Right atrium auricular region (tissue), 2 donors: ENCODE data around the gene EEA1. TPM values are rescaled to one million over a fixed set of nuclear protein-coding genes. Genes with fewer than 3 reads are reported as not detected.

Experiments
- DNase-seq: peaks from one replicate; pipeline ENCODE4 v3.0.0-alpha.2; 2019; ENCODE audit warnings: low spot score
- H3K27ac ChIP-seq, 2 donors: fragments of 200-600 bp; sonication (generic); 1 replicate in 1 of 2; 2 replicates in 1 of 2; pipeline ENCODE4 v1.5.1; 2016 to 2019
- H3K27me3 ChIP-seq, 2 donors: fragments of 200-600 bp; sonication (generic); one replicate each; pipeline versions ENCODE4 v1.5.1 to v1.6.0; 2017 to 2019
- H3K36me3 ChIP-seq: fragments of 200-600 bp; sonication (generic); one replicate; pipeline ENCODE4 v1.5.1; 2016
- H3K4me1 ChIP-seq, 2 donors: fragments of 200-600 bp; sonication (generic); one replicate each; pipeline versions ENCODE4 v1.5.1 to v1.6.0; 2017 to 2019
- H3K4me3 ChIP-seq, 2 donors: fragments of 200-600 bp; sonication (generic); 1 replicate in 1 of 2; 2 replicates in 1 of 2; pipeline ENCODE4 v1.5.1; 2017 to 2019; ENCODE audit warnings: mild to moderate bottlenecking in 1 of 2, moderate library complexity in 1 of 2
- H3K9me3 ChIP-seq, 2 donors: fragments of 200-600 bp; sonication (generic); one replicate each; pipeline ENCODE4 v1.5.1; 2019
- CTCF ChIP-seq, 2 donors: fragments of 200-600 bp; sonication (generic); IDR thresholded peaks; one replicate each; pipeline ENCODE4 v1.5.1; 2019; ENCODE audit warnings: antibody characterized with exemption in 2 of 2
- total RNA-seq, 2 donors: library from RNA; depleted of rRNA; stranded (reverse); fragments of >200 nt; gene quantifications; one replicate each; pipeline ENCODE4 v1.1.0, GENCODE V29; 2016

The EEA1 gene
- total RNA-seq, 2 donors from 2014 or later = 15.3 to 16.2 TPM

- Histone ChIP-seq H3K27me3 (no peaks in the 10 kb centered on the region), H3K4me1 (no peaks in the 10 kb centered on the region), H3K4me3 (no peak overlapping the region), H3K36me3 (peaks cover 22% of the 10 kb centered on the region), H3K9me3 (no peaks in the 10 kb centered on the region), H3K27ac (no peak overlapping the region)
- DNase-seq = no peak
- TF ChIP-seq CTCF (IDR thresholded peaks at IDR 0.05) = peak; percentile 12 to 57
These were observed 101.2 kb downstream of the EEA1 start for GRCh38 chr12:92827836-92828431.

- Histone ChIP-seq H3K36me3 (peaks cover 18% of the 10 kb centered on the region), H3K27ac (no peak overlapping the region)
These were observed 108.0 kb downstream of the EEA1 start for GRCh38 chr12:92821142-92821541.

GRCh38 chr12:92814584-92814983 is 114.5 kb downstream of the EEA1 start:
- Histone ChIP-seq H3K27me3 (no peaks in the 10 kb centered on the region), H3K4me3 (no peak overlapping the region), H3K36me3 (peaks cover 26% of the 10 kb centered on the region), H3K9me3 (no peaks in the 10 kb centered on the region), H3K4me1 (no peaks in the 10 kb centered on the region), H3K27ac (no peak overlapping the region)
- no peak for TF ChIP-seq CTCF (IDR thresholded peaks at IDR 0.05)
- no peak for DNase-seq

More at GRCh38 chr12:92821142-92821541, 108.0 kb downstream of the EEA1 start:
- H3K9me3 ChIP-seq = no peaks in the 10 kb centered on the region
- H3K27me3 ChIP-seq = no peaks in the 10 kb centered on the region
- no peaks in the 10 kb centered on the region for H3K4me1 ChIP-seq
- DNase-seq = no peak
- TF ChIP-seq CTCF (IDR thresholded peaks at IDR 0.05) = no peak
- no peak overlapping the region for H3K4me3 ChIP-seq

- H3K9me3 ChIP-seq = peaks cover 0 to 7% of the 10 kb centered on the region in 2 donors
- H3K4me3 ChIP-seq = no peak overlapping the region
- no peak for TF ChIP-seq CTCF (IDR thresholded peaks at IDR 0.05)
- DNase-seq = no peak
- no peak overlapping the region for H3K27ac ChIP-seq
- peaks cover 27% of the 10 kb centered on the region for H3K36me3 ChIP-seq
- H3K4me1 ChIP-seq = no peaks in the 10 kb centered on the region
- no peaks in the 10 kb centered on the region for H3K27me3 ChIP-seq
These were observed 118.7 kb downstream of the EEA1 start for GRCh38 chr12:92810370-92810769.

GRCh38 chr12:92803903-92804302 is 125.2 kb downstream of the EEA1 start:
- peaks cover 0 to 7% of the 10 kb centered on the region in 2 donors for H3K9me3 ChIP-seq
- H3K27me3 ChIP-seq = no peaks in the 10 kb centered on the region
- DNase-seq = no peak
- no peak for TF ChIP-seq CTCF (IDR thresholded peaks at IDR 0.05)
- no peak overlapping the region for H3K4me3 ChIP-seq
- peaks cover 0 to 4% of the 10 kb centered on the region in 2 donors for H3K4me1 ChIP-seq
- H3K36me3 ChIP-seq = peaks cover 29% of the 10 kb centered on the region
- no peak overlapping the region for H3K27ac ChIP-seq

GRCh38 chr12:92802906-92803305 is 126.2 kb downstream of the EEA1 start:
- peaks cover 0 to 7% of the 10 kb centered on the region in 2 donors for H3K9me3 ChIP-seq
- no peak for DNase-seq
- H3K4me1 ChIP-seq = peaks cover 0 to 4% of the 10 kb centered on the region in 2 donors
- no peak for TF ChIP-seq CTCF (IDR thresholded peaks at IDR 0.05)
- peaks cover 39% of the 10 kb centered on the region for H3K36me3 ChIP-seq
- no peaks in the 10 kb centered on the region for H3K27me3 ChIP-seq
- H3K27ac ChIP-seq = no peak overlapping the region
- H3K4me3 ChIP-seq = no peak overlapping the region
